Activated effector memory CD4-positive, alpha-beta T cell treated with Interleukin-2 at 50 U/mL for 16 hours (primary cell): ENCODE data around the gene PNPLA1.

ENCODE experiments used
- DNase-seq: peaks from one replicate; pipeline ENCODE4 v3.0.0-alpha.2; 2020

PNPLA1 gene

GRCh38 chr6:36289281-36289878, 19.5 kb downstream of the PNPLA1 start:
- no peak for DNase-seq

DNA sequence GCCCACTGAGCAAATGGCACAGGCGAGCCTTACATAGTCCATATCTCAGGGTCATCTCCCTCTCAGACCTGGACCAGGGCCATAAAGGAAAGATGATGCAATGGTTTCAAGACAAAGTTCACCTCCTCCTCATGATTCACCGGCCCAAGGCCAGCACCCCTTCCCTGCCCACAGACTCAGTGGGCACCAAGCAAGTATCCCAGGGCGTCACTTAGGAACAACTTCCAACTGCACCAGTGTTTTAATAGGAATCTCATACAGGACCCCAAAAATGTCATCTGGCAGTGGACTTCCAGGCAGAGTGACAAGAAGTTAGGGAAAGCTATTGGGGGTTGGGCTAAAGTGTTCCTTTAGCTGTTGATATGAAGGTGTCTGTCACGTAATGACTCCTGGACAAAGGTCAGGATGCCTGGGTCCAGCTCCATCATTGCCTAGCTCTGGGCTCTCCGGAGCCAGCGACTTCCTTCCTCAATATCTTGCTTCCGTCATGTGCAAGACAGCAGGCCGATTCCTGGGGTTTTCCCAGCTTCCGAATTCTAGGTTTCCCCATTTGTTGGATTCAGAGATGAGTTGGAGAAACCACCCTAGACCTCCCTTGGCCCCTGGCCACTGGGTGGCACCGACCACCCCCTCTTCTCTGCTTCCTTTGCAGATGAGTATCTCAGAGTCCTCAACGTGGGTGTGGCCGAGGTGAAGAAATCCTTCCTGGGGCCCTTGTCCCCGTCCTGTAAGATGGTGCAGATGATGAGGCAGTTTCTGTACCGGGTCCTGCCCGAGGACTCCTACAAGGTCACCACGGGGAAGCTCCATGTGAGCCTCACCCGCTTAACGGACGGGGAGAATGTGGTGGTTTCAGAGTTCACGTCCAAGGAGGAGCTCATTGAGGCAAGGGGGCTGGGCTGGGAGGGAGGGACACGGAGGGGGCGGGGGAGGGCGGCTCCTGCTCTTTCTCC, 21.1 kb downstream of the PNPLA1 start:
- no peak for DNase-seq

- no peak for DNase-seq
Observed at GRCh38 chr6:36292170-36292569, 22.3 kb downstream of the PNPLA1 start.

- no peak for DNase-seq
Observed at GRCh38 chr6:36296240-36296639, 26.4 kb downstream of the PNPLA1 start.

- DNase-seq = no peak
Observed at GRCh38 chr6:36297051-36297450, 27.2 kb downstream of the PNPLA1 start.

- DNase-seq = no peak
Observed at GRCh38 chr6:36297511-36297910, 27.7 kb downstream of the PNPLA1 start.

- no peak for DNase-seq
Observed at GRCh38 chr6:36298027-36298426, 28.2 kb downstream of the PNPLA1 start.

- DNase-seq = no peak
Observed at GRCh38 chr6:36301085-36301658, 31.3 kb downstream of the PNPLA1 start.

GRCh38 chr6:36301781-36302180, 31.9 kb downstream of the PNPLA1 start:
- no peak for DNase-seq

- peak; percentile 78 for DNase-seq
Observed at GRCh38 chr6:36302227-36302976, 32.5 kb downstream of the PNPLA1 start.

GRCh38 chr6:36305885-36306284, 36.0 kb downstream of the PNPLA1 start:
- DNase-seq = no peak

GRCh38 chr6:36306375-36306774, 36.5 kb downstream of the PNPLA1 start:
- DNase-seq = no peak

DNA sequence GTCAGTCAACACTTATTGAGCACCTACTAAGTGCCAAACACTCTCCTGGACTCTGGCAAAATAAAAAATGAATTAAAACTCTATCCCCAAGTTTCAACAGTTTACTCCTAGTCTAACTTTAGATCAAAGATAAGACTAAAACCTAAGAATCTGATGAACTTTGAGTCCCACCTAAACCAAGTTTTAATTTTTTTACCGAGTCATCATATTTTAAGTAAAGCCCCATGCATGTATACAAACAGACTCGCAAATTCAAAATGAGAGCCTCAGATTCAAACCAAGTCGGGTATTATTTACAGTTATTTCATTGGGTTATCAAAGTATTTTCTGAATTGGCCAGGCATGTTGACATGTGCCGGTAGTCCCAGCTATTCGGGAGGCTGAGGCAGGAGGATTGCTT, 38.7 kb downstream of the PNPLA1 start:
- DNase-seq = no peak

- no peak for DNase-seq
Observed at GRCh38 chr6:36309203-36309602, 39.3 kb downstream of the PNPLA1 start.

- DNase-seq = no peak
Observed at GRCh38 chr6:36309900-36310299, 40.0 kb downstream of the PNPLA1 start.

DNA sequence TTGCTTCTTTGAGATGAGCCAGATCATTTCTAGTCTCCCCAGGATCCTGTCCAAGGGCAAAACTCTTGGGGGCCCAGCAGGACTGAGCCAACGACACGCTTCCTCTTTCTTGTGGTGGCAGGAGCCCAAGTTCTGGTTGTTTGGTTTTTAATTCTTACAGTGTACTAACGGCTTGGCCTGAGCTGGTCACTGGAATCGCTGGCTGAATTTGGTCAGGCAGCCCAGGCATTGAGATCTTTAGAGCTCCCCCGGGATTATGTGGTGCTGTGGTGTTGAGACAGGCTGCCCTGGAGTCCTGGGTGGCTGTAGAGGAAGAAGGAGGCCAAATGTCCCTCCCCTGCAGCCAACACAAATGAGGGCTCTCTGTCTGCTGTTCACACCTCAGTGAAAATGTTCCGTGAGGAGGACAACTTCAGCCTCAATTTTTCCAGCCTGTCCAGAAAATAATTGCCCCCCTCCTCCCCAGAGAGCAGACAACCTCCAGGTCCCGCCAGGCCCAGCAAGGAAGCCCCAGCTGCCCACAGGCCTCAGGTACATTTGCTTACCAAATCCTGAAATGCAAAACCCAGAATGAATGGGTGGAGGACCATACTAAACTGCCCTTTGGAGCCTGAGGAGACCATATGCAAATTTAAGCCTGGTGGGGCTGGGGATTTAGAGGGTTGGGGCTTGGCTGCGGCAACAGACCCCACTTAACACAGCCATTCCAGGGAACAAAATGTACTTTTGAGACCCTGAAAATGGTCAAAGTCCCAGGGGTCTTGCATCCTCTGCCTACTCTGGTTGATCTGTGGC, 43.2 kb downstream of the PNPLA1 start:
- DNase-seq = no peak

GRCh38 chr6:36313649-36313936, 43.7 kb downstream of the PNPLA1 start:
- DNase-seq = no peak

DNA sequence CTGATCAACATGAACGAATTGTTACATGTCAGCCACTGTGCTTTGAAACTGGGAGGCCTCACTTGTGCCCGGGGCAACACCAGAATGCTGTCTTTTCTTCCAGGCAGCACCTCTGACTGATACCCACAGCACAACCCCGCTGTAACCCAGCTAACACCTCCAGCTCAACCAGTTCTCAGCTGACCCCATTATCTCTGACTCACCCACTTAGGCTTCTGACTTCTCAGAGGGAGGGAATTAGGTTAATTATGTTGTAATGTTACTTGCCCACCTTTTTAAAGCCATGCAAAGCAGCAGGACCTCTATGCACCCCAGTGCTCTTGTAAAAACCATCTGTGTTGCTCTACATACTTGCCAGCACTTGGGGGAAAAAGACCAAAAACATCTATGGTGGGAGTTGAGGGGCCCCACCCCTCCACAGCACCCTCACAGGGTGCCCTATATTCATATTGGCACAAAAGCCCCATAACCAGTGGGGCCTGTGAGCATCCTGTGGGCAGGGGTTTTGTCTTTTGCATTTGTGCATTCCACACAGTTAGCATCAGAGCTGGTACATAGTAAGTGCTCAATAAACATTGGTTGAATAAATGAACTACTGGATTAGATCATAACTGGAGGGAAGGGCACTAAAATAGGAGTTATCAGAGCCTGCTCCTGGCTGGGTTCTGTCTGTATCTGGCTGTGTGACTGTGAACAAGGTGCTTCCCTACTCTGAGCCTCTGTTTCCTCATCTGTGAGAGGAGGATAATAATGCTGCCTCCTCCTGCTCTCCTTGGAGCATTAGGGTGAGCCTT, 44.6 kb downstream of the PNPLA1 start:
- no peak for DNase-seq

DNA sequence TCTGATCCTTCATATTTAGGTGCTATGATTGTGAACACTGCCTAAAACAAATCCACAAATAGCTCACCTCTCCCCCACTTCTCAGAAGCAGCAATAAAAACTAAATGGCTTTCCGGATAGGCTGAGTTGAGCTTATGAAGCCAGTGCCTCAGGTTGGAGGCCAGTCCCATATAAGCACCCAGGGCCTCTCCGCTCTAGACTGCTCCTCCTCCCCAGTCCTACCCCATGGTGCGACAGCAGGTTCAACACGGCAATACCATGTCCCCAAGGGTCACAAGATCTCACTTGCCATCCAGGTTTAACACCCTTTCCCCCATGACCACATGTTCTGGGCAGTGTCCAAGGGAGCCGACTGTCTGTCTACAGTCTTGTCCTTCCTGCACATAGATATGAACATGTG, 46.1 kb downstream of the PNPLA1 start:
- DNase-seq = no peak

- no peak for DNase-seq
Observed at GRCh38 chr6:36317623-36318022, 47.8 kb downstream of the PNPLA1 start.

- DNase-seq = no peak
Observed at GRCh38 chr6:36318690-36319435, 49.0 kb downstream of the PNPLA1 start.
